ENCODE data around the gene ARHGEF16. TPM values are rescaled to one million over a fixed set of nuclear protein-coding genes. Genes with fewer than 3 reads are reported as not detected.

Gene ARHGEF16
- total RNA-seq, 1 experiment from 2014 or later: 11.2 TPM

- no peaks in the 10 kb centered on the region for H3K9me3 ChIP-seq (ENCODE audit: low read depth, low read length, poor library complexity, severe bottlenecking)
- intact Hi-C loops (cut with micrococcal nuclease; ENCODE audit: unreplicated experiment): no loop called here
- CTCF ChIA-PET: no interaction called here
- H3K27me3 ChIP-seq (replicated peaks; ENCODE audit: insufficient read depth, low read depth, low read length, poor library complexity): peaks cover 12% of the 10 kb centered on the region
- H3K27ac ChIP-seq (ENCODE audit: low read depth, low read length, poor library complexity, severe bottlenecking): no peak overlapping the region
- BruUV-seq (replicated peaks): no TSS peak
- POLR2A ChIA-PET (ENCODE audit: low non-redundant PET): no interaction called here
- H3K36me3 ChIP-seq (ENCODE audit: insufficient read depth, low read length, poor library complexity, severe bottlenecking): no peaks in the 10 kb centered on the region
- DNase-seq (ENCODE audit: low spot score): no peak
- no peak overlapping the region for H3K4me3 ChIP-seq (ENCODE audit: low read depth, low read length, poor library complexity, severe bottlenecking)
- TF ChIP-seq EZH2 (IDR thresholded peaks at IDR 0.05; ENCODE audit: borderline replicate concordance, low read depth, low read length, poor library complexity, severe bottlenecking): no peak
- TF ChIP-seq, protein P1, sequence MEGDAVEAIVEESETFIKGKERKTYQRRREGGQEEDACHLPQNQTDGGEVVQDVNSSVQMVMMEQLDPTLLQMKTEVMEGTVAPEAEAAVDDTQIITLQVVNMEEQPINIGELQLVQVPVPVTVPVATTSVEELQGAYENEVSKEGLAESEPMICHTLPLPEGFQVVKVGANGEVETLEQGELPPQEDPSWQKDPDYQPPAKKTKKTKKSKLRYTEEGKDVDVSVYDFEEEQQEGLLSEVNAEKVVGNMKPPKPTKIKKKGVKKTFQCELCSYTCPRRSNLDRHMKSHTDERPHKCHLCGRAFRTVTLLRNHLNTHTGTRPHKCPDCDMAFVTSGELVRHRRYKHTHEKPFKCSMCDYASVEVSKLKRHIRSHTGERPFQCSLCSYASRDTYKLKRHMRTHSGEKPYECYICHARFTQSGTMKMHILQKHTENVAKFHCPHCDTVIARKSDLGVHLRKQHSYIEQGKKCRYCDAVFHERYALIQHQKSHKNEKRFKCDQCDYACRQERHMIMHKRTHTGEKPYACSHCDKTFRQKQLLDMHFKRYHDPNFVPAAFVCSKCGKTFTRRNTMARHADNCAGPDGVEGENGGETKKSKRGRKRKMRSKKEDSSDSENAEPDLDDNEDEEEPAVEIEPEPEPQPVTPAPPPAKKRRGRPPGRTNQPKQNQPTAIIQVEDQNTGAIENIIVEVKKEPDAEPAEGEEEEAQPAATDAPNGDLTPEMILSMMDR (conservative IDR thresholded peaks at IDR 0.05; ENCODE audit: low read depth, low read length): no peak
- no peaks in the 10 kb centered on the region for H3K4me1 ChIP-seq (ENCODE audit: insufficient read depth, low read length, poor library complexity, severe bottlenecking)
Measured at GRCh38 chr1:3430406-3430805, 24.1 kb upstream of the ARHGEF16 start.

DNA sequence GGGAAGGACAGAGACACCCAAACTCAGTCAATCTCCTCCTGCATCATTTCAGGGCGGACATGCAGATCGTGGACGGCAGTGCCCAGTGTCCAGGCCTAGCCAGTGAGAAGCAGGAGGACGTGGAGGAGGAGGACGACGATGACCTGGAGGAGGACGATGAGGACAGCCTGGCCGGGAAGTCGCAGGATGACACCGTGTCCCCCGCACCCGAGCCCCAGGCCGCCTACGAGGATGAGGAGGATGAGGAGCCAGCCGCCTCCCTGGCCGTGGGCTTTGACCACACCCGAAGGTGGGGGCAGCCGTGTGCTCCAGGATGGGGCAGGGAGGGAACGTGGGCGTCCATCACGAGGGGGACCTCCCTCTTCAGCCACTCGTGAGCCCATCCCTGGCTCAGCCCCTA, 23.6 kb upstream of the ARHGEF16 start:
- no peaks in the 10 kb centered on the region for H3K36me3 ChIP-seq (ENCODE audit: insufficient read depth, low read length, poor library complexity, severe bottlenecking)
- no peak overlapping the region for H3K4me3 ChIP-seq (ENCODE audit: low read depth, low read length, poor library complexity, severe bottlenecking)
- no peak overlapping the region for H3K27ac ChIP-seq (ENCODE audit: low read depth, low read length, poor library complexity, severe bottlenecking)
- H3K4me1 ChIP-seq (ENCODE audit: insufficient read depth, low read length, poor library complexity, severe bottlenecking): no peaks in the 10 kb centered on the region
- H3K27me3 ChIP-seq (replicated peaks; ENCODE audit: insufficient read depth, low read depth, low read length, poor library complexity): peaks cover 16% of the 10 kb centered on the region
- TF ChIP-seq, protein P1 (conservative IDR thresholded peaks at IDR 0.05; ENCODE audit: low read depth, low read length): no peak
- TF ChIP-seq EZH2 (IDR thresholded peaks at IDR 0.05; ENCODE audit: borderline replicate concordance, low read depth, low read length, poor library complexity, severe bottlenecking): no peak
- intact Hi-C loops (cut with micrococcal nuclease; ENCODE audit: unreplicated experiment): no loop called here
- BruUV-seq (replicated peaks): no TSS peak
- H3K9me3 ChIP-seq (ENCODE audit: low read depth, low read length, poor library complexity, severe bottlenecking): no peaks in the 10 kb centered on the region
- ChIA-PET POLR2A (ENCODE audit: low non-redundant PET) (no interaction called here), CTCF (no interaction called here)
- DNase-seq (ENCODE audit: low spot score): no peak

DNA sequence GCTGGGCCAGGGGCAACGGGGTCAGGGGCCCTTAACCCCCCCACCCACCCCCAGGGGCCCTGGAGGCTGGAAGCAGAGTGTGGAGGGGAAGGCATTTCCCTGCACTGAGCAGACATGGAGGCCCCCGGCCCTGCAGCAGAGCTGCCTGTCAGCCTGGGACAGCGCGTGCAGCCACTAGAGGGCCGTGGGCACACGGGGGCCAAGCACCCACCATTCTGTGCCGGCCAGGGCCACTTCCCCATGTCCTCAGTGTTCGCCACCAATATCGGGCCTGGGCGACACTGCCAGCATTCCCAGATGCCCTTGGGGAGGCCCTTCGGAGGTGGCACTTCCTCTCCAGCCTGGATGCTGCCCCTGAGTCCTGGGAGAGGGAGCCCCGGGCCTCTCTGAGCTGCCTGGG, 23.2 kb upstream of the ARHGEF16 start:
- no peaks in the 10 kb centered on the region for H3K9me3 ChIP-seq (ENCODE audit: low read depth, low read length, poor library complexity, severe bottlenecking)
- ChIA-PET POLR2A (ENCODE audit: low non-redundant PET) (no interaction called here), CTCF (no interaction called here)
- intact Hi-C loops (cut with micrococcal nuclease; ENCODE audit: unreplicated experiment): no loop called here
- H3K27ac ChIP-seq (ENCODE audit: low read depth, low read length, poor library complexity, severe bottlenecking): no peak overlapping the region
- H3K36me3 ChIP-seq (ENCODE audit: insufficient read depth, low read length, poor library complexity, severe bottlenecking): no peaks in the 10 kb centered on the region
- DNase-seq (ENCODE audit: low spot score): peak; percentile 16
- BruUV-seq (replicated peaks): no TSS peak
- H3K27me3 ChIP-seq (replicated peaks; ENCODE audit: insufficient read depth, low read depth, low read length, poor library complexity): peaks cover 19% of the 10 kb centered on the region
- H3K4me3 ChIP-seq (ENCODE audit: low read depth, low read length, poor library complexity, severe bottlenecking): no peak overlapping the region
- no peak for TF ChIP-seq EZH2 (IDR thresholded peaks at IDR 0.05; ENCODE audit: borderline replicate concordance, low read depth, low read length, poor library complexity, severe bottlenecking)
- TF ChIP-seq, protein P1 (conservative IDR thresholded peaks at IDR 0.05; ENCODE audit: low read depth, low read length): peak; percentile 50
- no peaks in the 10 kb centered on the region for H3K4me1 ChIP-seq (ENCODE audit: insufficient read depth, low read length, poor library complexity, severe bottlenecking)
